PFSK-1 (cell line): ENCODE results near the gene KLHL28.

Source experiments
- POLR2AphosphoS5 ChIP-seq: IDR thresholded peaks from 2 replicates; pipeline ENCODE4 v1.6.1; 2012; ENCODE audit warnings: low read depth, mild to moderate bottlenecking, control low read depth, low read length, moderate library complexity
- TAF1 ChIP-seq: IDR thresholded peaks from 2 replicates; pipeline ENCODE4 v1.6.1; 2012; ENCODE audit warnings: low read length, control low read depth, borderline replicate concordance; ENCODE audit not compliant: insufficient read depth

DNA sequence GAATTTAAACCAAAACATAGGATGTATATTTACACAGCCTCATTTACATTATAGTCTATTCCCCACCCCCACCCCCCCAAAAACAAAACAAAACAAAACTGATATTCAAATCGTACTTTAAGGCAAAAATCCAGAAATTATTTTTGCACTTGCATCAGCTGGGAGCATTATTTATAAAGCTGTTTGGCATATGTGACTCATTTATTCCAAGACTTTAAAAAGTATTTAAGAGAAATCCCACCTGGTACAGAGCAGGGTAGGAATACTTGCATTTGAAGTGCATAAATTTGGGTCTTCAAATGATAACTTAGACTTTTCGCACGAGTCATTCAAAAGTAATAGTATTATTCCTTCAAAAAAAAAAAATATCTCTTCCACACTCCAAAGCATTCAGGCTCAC lies 1.1 kb downstream of the KLHL28 start:
- TF ChIP-seq POLR2AphosphoS5 (no peak), TAF1 (no peak)
